GM19043 (cell line): ENCODE results near the gene POLR3G.

Experiments used
- ATAC-seq: cut with Tn5 transposase; IDR thresholded peaks from one replicate; pipeline ENCODE4 v1.9.1; 2021; ENCODE audit warnings: low read depth; ENCODE audit not compliant: unreplicated experiment

POLR3G gene

DNA sequence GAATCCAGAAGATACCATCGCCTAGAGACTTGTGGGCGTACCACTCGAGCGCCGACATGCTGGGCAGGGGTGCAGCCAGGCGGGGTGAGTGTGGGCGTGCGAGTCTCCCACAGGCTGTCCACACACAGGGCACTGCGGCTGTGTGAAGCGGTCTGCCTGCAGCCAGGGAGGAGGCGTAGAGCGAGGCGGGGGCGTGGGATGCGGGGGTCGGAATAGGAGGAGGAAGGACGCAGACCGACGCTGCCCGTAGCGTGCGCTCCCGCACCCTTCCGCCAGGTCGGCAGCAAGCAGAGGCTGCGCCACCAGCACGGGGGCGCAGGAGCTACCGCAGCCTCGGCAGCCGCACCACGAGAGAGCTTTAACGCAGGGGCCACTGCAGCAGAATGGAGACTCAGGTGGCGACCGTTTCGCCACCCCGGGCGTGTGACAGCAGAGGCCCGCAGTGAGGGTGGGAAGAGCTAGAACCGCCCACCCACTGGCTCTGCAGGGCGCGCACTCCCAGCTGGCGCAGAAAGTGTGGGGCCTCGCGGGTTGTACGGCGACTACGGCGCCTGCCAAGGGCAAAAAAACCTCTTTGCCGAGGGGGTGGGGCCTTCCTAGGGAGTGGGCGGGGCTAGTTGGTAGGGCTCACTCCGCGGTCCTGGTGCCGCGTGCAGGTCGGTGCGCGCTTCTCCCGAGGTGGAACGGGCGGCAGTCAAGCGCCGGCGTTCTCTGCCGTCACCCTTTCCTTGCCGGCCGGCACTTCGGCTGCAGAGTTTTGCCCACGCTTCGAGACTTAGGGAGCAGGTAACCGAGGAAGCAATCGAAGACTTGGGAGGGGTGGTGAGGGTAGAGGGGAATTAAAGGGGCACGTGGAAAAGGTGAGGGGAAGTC lies at the start of gene POLR3G, which contains the start of gene MBLAC2:
POLR3G (plus strand) TSS at position 630 of the 873 bp plus-strand sequence. CDS start 10,704 bp downstream, outside the sequence.
MBLAC2 (minus strand) TSS at position 537 of the 873 bp plus-strand sequence; CDS start at position 58, 479 bp downstream.
- ATAC-seq: peak; percentile 83

- ATAC-seq: no peak
These were observed 40.4 kb upstream of the POLR3G start for GRCh38 chr5:90434116-90434714.

DNA sequence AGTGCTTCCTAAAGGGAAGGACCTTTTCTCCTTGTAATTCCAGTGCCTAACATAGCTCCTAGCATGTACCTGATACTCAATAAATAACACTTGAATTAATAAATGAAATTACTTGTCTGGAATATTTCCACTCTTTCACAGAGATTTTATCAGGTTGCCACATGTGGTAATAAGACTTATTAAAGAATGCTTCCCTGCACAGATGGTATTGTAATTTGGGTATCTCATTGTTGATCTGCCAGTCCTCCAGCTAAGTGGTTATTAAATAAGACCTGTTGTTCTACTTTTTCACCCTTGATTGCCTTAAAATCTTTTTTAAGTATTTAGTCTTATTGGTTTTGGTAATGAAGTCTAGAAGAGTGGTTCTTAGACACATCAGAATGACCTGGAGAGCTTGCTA lies 37.0 kb upstream of the POLR3G start:
- ATAC-seq: no peak

DNA sequence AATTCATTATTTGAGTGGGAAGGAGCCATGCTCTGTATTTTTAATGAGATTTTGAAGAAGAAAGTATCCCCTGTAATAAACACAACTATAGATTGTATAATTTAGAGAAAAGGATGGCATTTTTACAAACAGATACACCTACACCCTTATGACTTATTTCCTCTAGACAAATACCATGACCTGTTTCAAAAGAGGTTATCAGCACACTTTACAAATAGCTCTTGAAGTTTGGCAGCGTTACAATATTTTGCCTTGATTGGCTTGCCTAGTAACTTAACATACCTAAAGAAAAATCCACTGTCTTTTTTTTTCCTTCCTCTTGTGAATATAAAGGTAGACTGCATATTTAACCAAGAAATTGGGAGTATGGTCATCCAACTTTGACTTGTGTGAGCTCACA lies 36.6 kb upstream of the POLR3G start:
- no peak for ATAC-seq

GRCh38 chr5:90440644-90441043 lies 34.0 kb upstream of the POLR3G start:
- ATAC-seq: no peak

DNA sequence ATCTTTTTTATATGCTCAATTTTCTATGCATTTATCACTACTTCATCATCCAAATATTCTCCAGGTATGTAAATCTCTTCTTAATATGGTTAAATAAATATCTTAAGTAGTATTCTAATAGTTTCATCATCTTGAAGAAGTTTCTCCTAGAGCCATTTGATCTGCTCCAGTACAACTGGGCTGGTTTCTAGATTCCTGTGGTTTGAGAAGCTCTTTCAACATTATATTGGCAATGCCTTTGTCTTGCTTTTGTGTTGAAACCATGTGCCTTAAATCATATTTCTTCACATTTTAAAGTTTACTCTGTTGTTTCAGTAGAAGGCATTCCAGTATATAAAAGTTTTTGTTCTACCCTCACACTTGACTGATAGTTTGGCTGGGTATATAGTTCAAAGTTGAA lies 27.7 kb upstream of the POLR3G start:
- ATAC-seq: no peak

GRCh38 chr5:90461288-90461687 lies 13.4 kb upstream of the POLR3G start:
- ATAC-seq: no peak

GRCh38 chr5:90472783-90473395 lies 1.8 kb upstream of the POLR3G start:
- no peak for ATAC-seq

DNA sequence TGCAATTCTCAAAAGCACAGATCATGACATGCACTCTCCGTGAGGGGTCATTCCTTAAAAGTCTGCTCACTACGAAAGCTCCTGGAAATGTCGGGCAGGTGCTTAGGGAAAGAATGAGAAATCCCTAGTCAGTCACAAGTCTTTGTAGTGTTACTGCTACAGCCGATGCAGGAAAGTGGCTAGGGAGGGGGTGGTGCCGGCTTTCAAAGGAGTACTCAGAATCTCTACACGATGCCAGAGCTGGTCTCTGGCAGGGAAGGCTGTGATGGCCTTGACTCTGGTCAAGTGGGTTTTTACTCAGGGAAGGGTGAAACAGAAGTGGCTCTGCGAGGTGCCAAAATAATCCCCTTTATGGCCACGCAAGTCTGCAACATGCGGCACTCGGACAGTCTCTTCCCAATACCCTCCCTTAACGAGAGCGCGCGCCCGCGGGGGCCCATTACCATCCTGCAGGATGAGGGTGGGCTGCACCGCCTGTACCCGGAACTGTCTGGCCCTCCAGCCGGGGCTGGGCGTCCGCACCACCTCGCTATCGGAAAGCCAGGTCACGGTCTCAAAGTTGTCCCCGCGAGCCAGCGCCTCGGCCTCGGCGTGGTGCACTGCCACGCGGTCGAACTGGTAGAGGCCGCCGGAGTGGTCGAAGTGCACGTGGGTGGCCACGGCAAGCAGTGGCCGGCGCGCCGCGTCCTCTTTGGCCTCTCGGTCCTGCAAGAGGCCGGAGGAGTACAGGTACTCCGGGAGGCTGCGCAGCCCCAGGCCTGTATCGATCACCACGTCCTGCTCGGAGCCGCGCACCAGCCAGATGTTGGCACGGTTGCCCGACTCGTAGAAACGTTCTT lies 1.0 kb upstream of the POLR3G start:
- peak; percentile 3 for ATAC-seq

DNA sequence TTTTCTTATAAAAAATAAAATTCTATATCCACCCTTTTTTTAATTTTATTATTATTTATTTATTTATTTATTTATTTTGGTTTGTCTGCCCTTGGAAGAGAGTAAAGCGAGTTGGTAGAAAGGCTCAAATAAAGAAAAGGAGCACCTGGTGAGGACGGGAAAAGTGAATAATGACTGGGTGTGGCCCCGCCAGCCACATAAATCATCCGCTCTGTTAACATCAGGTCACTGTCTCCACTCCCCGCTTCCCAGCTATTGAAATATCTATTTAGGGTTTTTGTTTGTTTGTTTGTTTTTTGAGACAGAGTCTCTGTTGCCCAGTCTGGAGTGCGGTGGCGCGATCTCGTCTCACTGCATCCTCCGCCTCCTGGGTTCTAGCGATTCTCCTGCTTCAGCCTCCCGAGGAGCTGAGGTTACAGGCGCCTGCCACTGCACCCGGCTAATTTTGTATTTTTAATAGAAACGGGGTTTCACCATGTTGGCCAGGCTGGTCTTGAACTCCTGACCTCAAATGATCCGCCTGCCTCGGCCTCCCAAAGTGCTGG lies 844 bp downstream of the POLR3G start:
- no peak for ATAC-seq

DNA sequence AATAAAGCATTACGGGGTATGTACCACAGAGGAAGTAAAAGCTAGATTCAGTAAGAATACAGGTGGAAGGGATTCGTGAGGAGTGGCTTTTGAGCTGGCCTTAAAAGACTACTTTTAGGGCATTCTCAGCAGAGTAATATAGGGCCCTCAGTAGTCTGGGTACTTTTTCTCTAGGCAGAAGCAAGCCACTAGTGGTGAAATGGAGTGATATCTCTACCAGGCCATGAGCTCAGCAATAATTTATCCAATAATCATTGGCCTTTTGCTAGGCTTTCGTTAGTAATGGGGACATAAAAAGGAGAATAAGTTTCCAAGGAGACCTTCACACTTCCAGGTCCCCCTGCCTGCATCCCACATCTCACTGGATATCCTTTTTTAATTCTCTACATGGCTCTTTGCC lies 1.7 kb downstream of the POLR3G start:
- no peak for ATAC-seq

DNA sequence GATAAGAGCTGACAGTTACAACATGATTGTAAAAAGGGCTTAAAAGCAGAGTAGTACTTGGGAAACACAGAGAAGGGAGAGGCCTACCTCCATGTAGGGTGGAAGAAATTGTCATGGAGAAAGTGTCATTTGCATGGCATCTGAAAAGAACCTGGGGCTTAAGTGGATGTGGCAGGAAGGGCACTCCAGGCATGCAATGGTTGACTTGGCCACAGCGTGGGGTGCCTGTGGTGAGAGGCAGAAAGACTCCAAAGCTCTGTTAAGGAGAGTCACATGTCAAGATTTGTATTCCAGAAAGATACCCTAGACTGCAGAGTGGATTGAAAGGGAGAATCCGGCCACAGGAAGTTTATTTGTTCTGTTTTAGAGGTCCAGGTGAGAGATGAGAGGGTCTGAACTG lies 2.4 kb downstream of the POLR3G start:
- ATAC-seq: no peak

DNA sequence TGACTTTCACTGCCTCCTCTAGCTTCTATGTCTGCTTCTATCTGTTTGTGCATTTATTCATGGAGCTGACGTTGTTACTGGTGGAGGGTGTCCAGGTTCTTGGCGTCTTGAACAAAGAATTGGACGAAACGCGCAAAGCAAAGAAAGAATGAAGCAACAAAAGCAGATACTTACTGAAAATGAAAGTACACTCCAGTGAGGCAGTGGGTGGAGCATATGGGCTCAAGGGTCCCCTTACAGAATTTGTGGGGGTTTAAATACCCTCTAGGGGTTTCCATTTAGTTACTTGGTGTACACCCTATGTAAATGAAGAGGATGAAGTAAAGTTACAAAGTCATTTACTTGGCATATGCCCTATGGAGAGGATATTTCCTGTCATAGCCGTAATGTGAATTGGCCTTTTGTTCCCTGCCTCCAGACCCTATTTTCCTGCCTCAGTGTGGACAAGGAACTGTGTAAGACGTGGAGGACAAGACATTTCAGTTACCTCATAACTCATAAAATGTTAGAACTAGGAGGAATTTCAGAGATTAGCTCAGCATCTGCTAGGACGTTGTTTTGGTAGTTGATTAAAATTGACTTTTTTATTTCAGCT lies 3.1 kb downstream of the POLR3G start:
- ATAC-seq: no peak

DNA sequence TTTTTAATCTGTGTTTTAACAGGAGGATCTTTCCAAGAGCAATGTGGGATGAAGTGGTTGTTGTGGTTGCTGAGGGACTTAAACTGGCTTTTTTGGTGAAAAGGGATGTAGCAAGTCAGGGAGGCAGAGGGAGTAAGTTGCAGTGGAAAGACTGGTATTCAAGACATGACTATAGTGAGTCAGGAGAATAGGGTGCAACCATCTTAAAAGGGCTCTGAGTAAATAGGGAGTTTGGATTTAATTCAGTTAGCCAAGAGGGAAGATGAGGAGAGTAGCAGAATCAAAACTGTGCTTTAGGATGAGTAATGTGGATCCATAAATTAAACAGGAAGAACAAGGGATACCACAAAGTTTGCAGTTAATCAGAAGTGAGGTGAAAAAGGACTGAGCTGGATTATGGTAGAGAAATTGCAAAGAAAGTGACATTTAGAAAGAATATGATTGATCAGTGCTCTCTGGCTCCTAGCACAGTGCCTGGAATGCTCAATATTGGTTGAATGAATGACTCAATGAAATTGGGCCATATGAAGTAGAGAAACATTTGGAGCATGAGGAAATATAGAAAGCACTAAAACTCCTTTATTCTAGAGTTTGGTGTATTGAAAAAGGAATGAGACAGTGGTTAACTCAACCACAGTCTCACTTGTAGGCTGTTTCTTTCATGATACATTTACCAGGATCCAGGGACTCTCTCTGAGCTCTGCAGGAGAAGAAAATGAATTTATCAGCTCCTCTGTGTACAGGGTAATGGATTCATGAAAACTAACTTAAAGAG lies 5.1 kb downstream of the POLR3G start:
- no peak for ATAC-seq

- no peak for ATAC-seq
These were observed 6.0 kb downstream of the POLR3G start for GRCh38 chr5:90480699-90481098.

- no peak for ATAC-seq
These were observed 8.5 kb downstream of the POLR3G start for GRCh38 chr5:90483206-90483605.

DNA sequence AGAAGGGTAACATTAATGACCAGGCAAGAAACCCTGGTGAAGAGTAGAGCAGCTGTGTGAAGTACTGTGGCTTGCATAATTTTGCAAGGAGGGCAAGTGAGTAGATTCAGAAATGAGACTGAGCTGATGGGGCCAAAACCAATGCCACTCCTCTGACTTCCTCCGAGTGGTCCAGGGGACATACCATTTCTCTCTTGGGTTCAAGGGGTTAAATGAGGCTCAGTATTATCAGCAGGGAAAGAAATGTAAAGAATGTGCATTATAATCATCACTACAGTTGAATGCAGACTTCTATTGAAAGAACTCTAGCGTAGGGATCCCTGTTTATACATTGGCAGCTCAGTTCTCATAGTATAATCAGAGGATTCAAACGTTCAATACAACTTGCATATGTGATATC lies 9.9 kb downstream of the POLR3G start:
- ATAC-seq: no peak

GRCh38 chr5:90488791-90489190 lies 14.1 kb downstream of the POLR3G start:
- ATAC-seq: no peak

DNA sequence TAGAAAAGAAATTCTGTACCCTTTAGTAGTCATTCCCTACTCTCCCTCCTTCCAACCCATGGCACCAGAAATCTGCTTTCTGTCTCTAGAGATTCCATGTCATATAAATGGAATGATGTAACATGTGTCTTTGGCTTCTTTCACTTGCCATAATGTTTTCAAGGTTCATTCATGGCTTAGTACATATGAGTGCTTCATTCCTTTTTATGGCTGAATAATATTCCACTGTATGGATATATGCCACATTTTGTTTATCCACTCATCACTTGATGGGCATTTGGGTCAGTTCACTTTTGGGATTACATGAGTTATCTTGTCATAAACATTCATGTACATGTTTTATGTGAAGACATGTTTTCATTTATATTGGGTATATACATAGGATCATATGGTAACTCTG lies 19.4 kb downstream of the POLR3G start:
- no peak for ATAC-seq
